ENCODE results near the gene TMEM212.
A peak's percentile ranks its signal among the peaks of the same experiment; 100 is the strongest.

- TF ChIP-seq CTCF (IDR thresholded peaks at IDR 0.05) (no peak), POLR2A (IDR thresholded peaks at IDR 0.05; ENCODE audit: low read length) (no peak), PHF8 (IDR thresholded peaks at IDR 0.05; ENCODE audit: borderline replicate concordance, low read depth) (no peak), MAX (IDR thresholded peaks at IDR 0.05) (peak; percentile 43; the same call in 1 of the 2 replicates), BHLHE40 (IDR thresholded peaks at IDR 0.05; ENCODE audit: low read depth, low read length) (no peak), POLR2AphosphoS2 (conservative IDR thresholded peaks at IDR 0.05; ENCODE audit: low read length) (no peak), CEBPB (IDR thresholded peaks at IDR 0.05) (peak; percentile 63 to 81), EP300 (IDR thresholded peaks at IDR 0.05) (peak; percentile 37 to 40; a peak in 2 of 5 replicates), ESRRA (IDR thresholded peaks at IDR 0.05; ENCODE audit: borderline replicate concordance, low read length) (no peak), RAD21 (conservative IDR thresholded peaks at IDR 0.05 in 1 of 2, IDR thresholded peaks at IDR 0.05 in 1 of 2) (no peak; a peak in 1 of 5 replicates), HES2 (IDR thresholded peaks at IDR 0.05) (0 out of 2 replicates have a peak, but pooled peaks have one; percentile 30), USF2 (IDR thresholded peaks at IDR 0.05) (no peak)
These were observed 36.7 kb upstream of the TMEM212 start for GRCh38 chr3:171806200-171807128.

Data from A549 (cell line).